Measurements from ENCODE around the gene CRYBB3.

DNA sequence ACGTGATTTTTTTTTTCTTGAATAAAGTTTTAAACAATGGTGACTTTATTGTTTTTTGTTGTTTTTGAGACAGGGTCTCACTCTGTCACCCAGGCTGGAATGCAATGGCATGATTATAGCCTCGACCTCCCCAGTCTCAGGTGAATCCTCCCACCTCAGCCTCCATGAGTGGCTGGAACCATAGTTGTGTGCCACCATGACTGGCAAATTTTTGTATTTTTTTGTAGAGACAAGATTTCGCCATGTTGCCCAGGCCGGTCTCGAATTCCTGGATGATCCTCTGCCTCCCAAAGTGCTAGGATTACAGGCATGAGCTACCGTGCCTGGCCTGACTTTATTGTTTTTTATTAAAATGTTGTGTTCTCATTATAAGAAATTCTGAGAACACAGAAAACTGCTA, 12.2 kb upstream of the CRYBB3 start:
- TF ChIP-seq, protein P1, sequence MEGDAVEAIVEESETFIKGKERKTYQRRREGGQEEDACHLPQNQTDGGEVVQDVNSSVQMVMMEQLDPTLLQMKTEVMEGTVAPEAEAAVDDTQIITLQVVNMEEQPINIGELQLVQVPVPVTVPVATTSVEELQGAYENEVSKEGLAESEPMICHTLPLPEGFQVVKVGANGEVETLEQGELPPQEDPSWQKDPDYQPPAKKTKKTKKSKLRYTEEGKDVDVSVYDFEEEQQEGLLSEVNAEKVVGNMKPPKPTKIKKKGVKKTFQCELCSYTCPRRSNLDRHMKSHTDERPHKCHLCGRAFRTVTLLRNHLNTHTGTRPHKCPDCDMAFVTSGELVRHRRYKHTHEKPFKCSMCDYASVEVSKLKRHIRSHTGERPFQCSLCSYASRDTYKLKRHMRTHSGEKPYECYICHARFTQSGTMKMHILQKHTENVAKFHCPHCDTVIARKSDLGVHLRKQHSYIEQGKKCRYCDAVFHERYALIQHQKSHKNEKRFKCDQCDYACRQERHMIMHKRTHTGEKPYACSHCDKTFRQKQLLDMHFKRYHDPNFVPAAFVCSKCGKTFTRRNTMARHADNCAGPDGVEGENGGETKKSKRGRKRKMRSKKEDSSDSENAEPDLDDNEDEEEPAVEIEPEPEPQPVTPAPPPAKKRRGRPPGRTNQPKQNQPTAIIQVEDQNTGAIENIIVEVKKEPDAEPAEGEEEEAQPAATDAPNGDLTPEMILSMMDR (IDR thresholded peaks at IDR 0.05) = no peak
- TF ChIP-seq POLR2AphosphoS5 (IDR thresholded peaks at IDR 0.05; ENCODE audit: low read depth, low read length) (no peak), SIN3A (IDR thresholded peaks at IDR 0.05; ENCODE audit: borderline replicate concordance, insufficient read depth, low read depth, low read length) (no peak), TCF7L2 (IDR thresholded peaks at IDR 0.05; ENCODE audit: low read depth, low read length) (no peak)
- TF ChIP-seq, protein P2, sequence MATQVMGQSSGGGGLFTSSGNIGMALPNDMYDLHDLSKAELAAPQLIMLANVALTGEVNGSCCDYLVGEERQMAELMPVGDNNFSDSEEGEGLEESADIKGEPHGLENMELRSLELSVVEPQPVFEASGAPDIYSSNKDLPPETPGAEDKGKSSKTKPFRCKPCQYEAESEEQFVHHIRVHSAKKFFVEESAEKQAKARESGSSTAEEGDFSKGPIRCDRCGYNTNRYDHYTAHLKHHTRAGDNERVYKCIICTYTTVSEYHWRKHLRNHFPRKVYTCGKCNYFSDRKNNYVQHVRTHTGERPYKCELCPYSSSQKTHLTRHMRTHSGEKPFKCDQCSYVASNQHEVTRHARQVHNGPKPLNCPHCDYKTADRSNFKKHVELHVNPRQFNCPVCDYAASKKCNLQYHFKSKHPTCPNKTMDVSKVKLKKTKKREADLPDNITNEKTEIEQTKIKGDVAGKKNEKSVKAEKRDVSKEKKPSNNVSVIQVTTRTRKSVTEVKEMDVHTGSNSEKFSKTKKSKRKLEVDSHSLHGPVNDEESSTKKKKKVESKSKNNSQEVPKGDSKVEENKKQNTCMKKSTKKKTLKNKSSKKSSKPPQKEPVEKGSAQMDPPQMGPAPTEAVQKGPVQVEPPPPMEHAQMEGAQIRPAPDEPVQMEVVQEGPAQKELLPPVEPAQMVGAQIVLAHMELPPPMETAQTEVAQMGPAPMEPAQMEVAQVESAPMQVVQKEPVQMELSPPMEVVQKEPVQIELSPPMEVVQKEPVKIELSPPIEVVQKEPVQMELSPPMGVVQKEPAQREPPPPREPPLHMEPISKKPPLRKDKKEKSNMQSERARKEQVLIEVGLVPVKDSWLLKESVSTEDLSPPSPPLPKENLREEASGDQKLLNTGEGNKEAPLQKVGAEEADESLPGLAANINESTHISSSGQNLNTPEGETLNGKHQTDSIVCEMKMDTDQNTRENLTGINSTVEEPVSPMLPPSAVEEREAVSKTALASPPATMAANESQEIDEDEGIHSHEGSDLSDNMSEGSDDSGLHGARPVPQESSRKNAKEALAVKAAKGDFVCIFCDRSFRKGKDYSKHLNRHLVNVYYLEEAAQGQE (IDR thresholded peaks at IDR 0.05; ENCODE audit: insufficient read depth in 1 of 2, low read depth in 2 of 2, low read length in 1 of 2) = no peak

Data from Panc1 (cell line).